SK-N-SH (cell line): Measurements from ENCODE around the gene DOHH. TPM values are rescaled to one million over a fixed set of nuclear protein-coding genes. Genes with fewer than 3 reads are reported as not detected.

Source experiments
- CTCF ChIA-PET: fragments of 300-600, 350-600 bp; formaldehyde crosslinking; extraction: SDS; loops from one replicate; lab custom pipeline; 2021; lab: Yijun Ruan, JAX
- POLR2A ChIA-PET: fragments of 350-600 bp; sonication (Branson Sonifier 250); formaldehyde crosslinking; extraction: SDS; loops from one replicate; lab custom pipeline; 2020; ENCODE audit warnings: antibody characterized with exemption, inconsistent platforms; lab: Yijun Ruan, JAX
- DNase-seq: peaks from one replicate; pipeline ENCODE4 v3.0.0; 2012
- H2AFZ ChIP-seq: fragments of 200-600 bp; sonication (generic); 2 replicates; pipeline ENCODE4 v1.8.1; 2016; ENCODE audit warnings: antibody characterized with exemption, mild to moderate bottlenecking, low read depth
- H3F3A ChIP-seq: fragments of 200-600 bp; sonication (generic); replicated peaks from 2 replicates; pipeline ENCODE3; 2016; ENCODE audit warnings: antibody characterized with exemption, mild to moderate bottlenecking; ENCODE audit not compliant: insufficient read depth
- H3K27ac ChIP-seq, 2 experiments: fragments of 200-500 bp in 1 of 2; fragments of 200-600 bp in 1 of 2; sonication (Bioruptor generic) in 1 of 2; sonication (generic), shearing (Covaris generic) in 1 of 2; 2 replicates each; pipeline versions ENCODE4 v1.5.1 to v1.6.1; 2014 to 2016; ENCODE audit warnings: low read depth in 2 of 2, inconsistent platforms in 1 of 2, low read length in 1 of 2, mild to moderate bottlenecking in 1 of 2, mixed read lengths in 1 of 2
- H3K27me3 ChIP-seq: fragments of 200-600 bp; sonication (generic), shearing (Covaris generic); 2 replicates; pipeline ENCODE4 v1.6.1; 2016; ENCODE audit warnings: mixed run types; ENCODE audit not compliant: insufficient read depth
- H3K36me3 ChIP-seq, 2 experiments: fragments of 200-500 bp in 1 of 2; fragments of 200-600 bp in 1 of 2; sonication (Bioruptor generic) in 1 of 2; sonication (generic) in 1 of 2; replicated peaks in 1 of 2; 2 replicates each; pipeline versions ENCODE3 to v1.5.1; 2014 to 2016; ENCODE audit warnings: low read length in 1 of 2, mild to moderate bottlenecking in 1 of 2; ENCODE audit not compliant: insufficient read depth in 2 of 2, control insufficient read depth in 1 of 2
- H3K4me1 ChIP-seq, 2 experiments: fragments of 200-500 bp in 1 of 2; fragments of 200-600 bp in 1 of 2; sonication (Bioruptor generic) in 1 of 2; sonication (generic), shearing (Covaris generic) in 1 of 2; 2 replicates each; pipeline versions ENCODE4 v1.5.1 to v1.6.1; 2014 to 2016; ENCODE audit warnings: low read depth in 1 of 2, low read length in 1 of 2, mixed run types in 1 of 2; ENCODE audit not compliant: insufficient read depth in 2 of 2, control insufficient read depth in 1 of 2
- H3K4me2 ChIP-seq: fragments of 200-600 bp; sonication (generic), shearing (Covaris generic); 2 replicates; pipeline ENCODE4 v1.6.1; 2017; ENCODE audit warnings: mixed run types
- H3K4me3 ChIP-seq, 2 experiments: fragments of 200-500 bp in 1 of 2; fragments of 200-600 bp in 1 of 2; sonication (Bioruptor generic) in 1 of 2; sonication (generic), shearing (Covaris generic) in 1 of 2; 2 replicates each; pipeline versions ENCODE4 v1.5.1 to v1.8.1; 2014 to 2016; ENCODE audit warnings: low read depth in 2 of 2, inconsistent platforms in 1 of 2, low read length in 1 of 2, mild to moderate bottlenecking in 1 of 2, mixed read lengths in 1 of 2, moderate library complexity in 1 of 2
- H3K79me2 ChIP-seq: fragments of 200-600 bp; sonication (generic); 2 replicates; pipeline ENCODE4 v1.8.1; 2017; ENCODE audit warnings: mild to moderate bottlenecking; ENCODE audit not compliant: insufficient read depth
- H3K9ac ChIP-seq: fragments of 200-600 bp; sonication (generic); 2 replicates; pipeline ENCODE4 v1.6.1; 2017; ENCODE audit warnings: mixed run types
- H3K9me2 ChIP-seq: fragments of 200-600 bp; sonication (generic); 2 replicates; pipeline ENCODE4 v1.6.1; 2017; ENCODE audit warnings: mixed run types
- H3K9me3 ChIP-seq: fragments of 200-600 bp; sonication (generic); 2 replicates; pipeline ENCODE4 v1.6.1; 2017; ENCODE audit warnings: mixed run types, mild to moderate bottlenecking, moderate library complexity
- H4K20me1 ChIP-seq: fragments of 200-600 bp; sonication (generic); 2 replicates; pipeline ENCODE4 v1.6.1; 2017; ENCODE audit warnings: mild to moderate bottlenecking, mixed run types; ENCODE audit not compliant: insufficient read depth
- CHD2 ChIP-seq: fragments of 150-350 bp; IDR thresholded peaks from 2 replicates; pipeline ENCODE4 v1.6.1; 2018; ENCODE audit warnings: low read length; ENCODE audit not compliant: partially characterized antibody
- CTCF ChIP-seq: fragments of 200-600 bp; sonication (generic); IDR thresholded peaks from 2 replicates; pipeline ENCODE4 v1.6.1; 2017; ENCODE audit warnings: antibody characterized with exemption, mild to moderate bottlenecking, moderate library complexity
- EP300 ChIP-seq, 2 experiments: IDR thresholded peaks; 2 replicates each; pipeline versions ENCODE4 v1.4.0 to v1.6.1; 2012; ENCODE audit warnings: borderline replicate concordance in 1 of 2, low read depth in 1 of 2, low read length in 1 of 2
- FOSL2 ChIP-seq: IDR thresholded peaks from 2 replicates; pipeline ENCODE4 v1.4.0; 2012; ENCODE audit warnings: low read depth, mild to moderate bottlenecking, moderate library complexity, borderline replicate concordance
- FOXM1 ChIP-seq: IDR thresholded peaks from 2 replicates; pipeline ENCODE4 v1.4.0; 2012; ENCODE audit warnings: low read depth, mild to moderate bottlenecking
- MEF2A ChIP-seq: IDR thresholded peaks from 2 replicates; pipeline ENCODE4 v1.4.0; 2012; ENCODE audit warnings: low read depth, borderline replicate concordance
- MXI1 ChIP-seq: IDR thresholded peaks from 2 replicates; pipeline ENCODE4 v1.6.1; 2012; ENCODE audit warnings: mild to moderate bottlenecking, low read depth, low read length, improper control_type of control experiment
- NRF1 ChIP-seq: IDR thresholded peaks from 2 replicates; pipeline ENCODE4 v1.6.1; 2012; ENCODE audit warnings: low read depth, mild to moderate bottlenecking, low read length
- RCOR1 ChIP-seq: fragments of 150-350 bp; IDR thresholded peaks from 2 replicates; pipeline ENCODE4 v1.6.1; 2017; ENCODE audit warnings: antibody characterized with exemption, low read length
- RXRA ChIP-seq: IDR thresholded peaks from 2 replicates; pipeline ENCODE4 v1.4.0; 2012; ENCODE audit warnings: low read depth, mild to moderate bottlenecking, borderline replicate concordance
- USF2 ChIP-seq: fragments of 150-350 bp; IDR thresholded peaks from 2 replicates; pipeline ENCODE4 v1.6.1; 2017; ENCODE audit warnings: antibody characterized with exemption, low read length, low read depth, borderline replicate concordance
- WGBS: methylation state at CpG from one replicate; pipeline ENCODE4 v1.1.6; 2017; ENCODE audit warnings: low lambda C conversion rate; 5-methylcytosine and 5-hydroxymethylcytosine counted together
- polyA plus RNA-seq, 3 experiments: library from polyadenylated mRNA; depleted of rRNA; stranded (reverse); fragments of >200 nt; gene quantifications; 2 replicates each; pipeline ENCODE4 v1.2.3, GENCODE V29; 2012

The DOHH gene
- polyA plus RNA-seq, 1 of the 3 experiments (the other 2 are of a cell fraction) = 14.3 TPM

GRCh38 chr19:3547767-3548282 lies 47.4 kb upstream of the DOHH start:
- peaks cover 19% of the 10 kb centered on the region; the same call in 1 of the 2 replicates for H3K79me2 ChIP-seq
- peaks cover 7% of the 10 kb centered on the region for H3F3A ChIP-seq
- no peak overlapping the region for H3K9ac ChIP-seq
- H2AFZ ChIP-seq = no peak overlapping the region
- 0 out of 2 replicates have a peak, but pooled peaks cover 7% of the 10 kb centered on the region for H4K20me1 ChIP-seq
- no peaks in the 10 kb centered on the region for H3K9me2 ChIP-seq
- 96% methylated on average over 8 of the region's 36 CpGs for WGBS
- H3K4me2 ChIP-seq = no peak overlapping the region
- CTCF ChIA-PET = interaction anchor here (0.9 to 6.0 kb wide), 6 partner anchors 9 to 44 kb away, joined by 3 to 73 read pairs (median 4); partner anchors contain the start of genes MFSD12 and TEKTIP1
- POLR2A ChIA-PET = no interaction called here
- no peaks in the 10 kb centered on the region for H3K27me3 ChIP-seq
- peaks cover 0 to 30% of the 10 kb centered on the region in 2 experiments for H3K36me3 ChIP-seq
- TF ChIP-seq RCOR1 (no peak), MXI1 (no peak), NRF1 (no peak), USF2 (no peak), RXRA (no peak), FOSL2 (no peak), CHD2 (no peak), FOXM1 (no peak), MEF2A (no peak), EP300 (IDR thresholded peaks at IDR 0.05; ENCODE audit: borderline replicate concordance in 1 of 2, low read depth in 1 of 2, low read length in 1 of 2) (no peak)
- no peak overlapping the region for H3K27ac ChIP-seq
- no peaks in the 10 kb centered on the region for H3K9me3 ChIP-seq
- no peaks in the 10 kb centered on the region; a peak in 1 of 4 replicates for H3K4me1 ChIP-seq
- no peak for DNase-seq
- no peak overlapping the region for H3K4me3 ChIP-seq

GRCh38 chr19:3547301-3547731 lies 46.8 kb upstream of the DOHH start:
- ChIA-PET POLR2A (no interaction called here), CTCF (interaction anchor here (0.9 to 6.0 kb wide), 8 partner anchors 8 to 45 kb away, joined by 3 to 73 read pairs (median 10); partner anchors contain the start of genes GIPC3, MFSD12 and TEKTIP1)
- Histone ChIP-seq H3K9me2 (no peaks in the 10 kb centered on the region), H3K36me3 (peaks cover 0 to 30% of the 10 kb centered on the region in 2 experiments), H3K9me3 (no peaks in the 10 kb centered on the region), H3K4me3 (no peak overlapping the region), H4K20me1 (0 out of 2 replicates have a peak, but pooled peaks cover 7% of the 10 kb centered on the region), H2AFZ (no peak overlapping the region), H3K27ac (no peak overlapping the region), H3K27me3 (no peaks in the 10 kb centered on the region), H3K4me2 (no peak overlapping the region), H3K79me2 (peaks cover 16% of the 10 kb centered on the region; the same call in 1 of the 2 replicates), H3F3A (peaks cover 7% of the 10 kb centered on the region), H3K4me1 (no peaks in the 10 kb centered on the region; a peak in 1 of 4 replicates), H3K9ac (no peak overlapping the region)
- TF ChIP-seq MXI1 (no peak), CTCF (peak; percentile 61)
- WGBS = 93% methylated on average over 10 of the region's 15 CpGs
- DNase-seq = peak; percentile 79
